ENCODE data around the gene NAA50. TPM values are rescaled to one million over a fixed set of nuclear protein-coding genes. Genes with fewer than 3 reads are reported as not detected.

NAA50 gene
- total RNA-seq, 1 donor from 2014 or later = 144 TPM

Other genes starting within 250 kb of the NAA50 start
- 14.3 and 20.9 TPM in 2 replicates for gene SPICE1, start 231.1 kb downstream of the NAA50 start, total RNA-seq
- gene SIDT1, start 213.7 kb downstream of the NAA50 start, total RNA-seq = 11.3 and 12.2 TPM in 2 replicates
- gene USF3, start 49.6 kb downstream of the NAA50 start, total RNA-seq = 14.7 and 16.1 TPM in 2 replicates
- gene ATP6V1A, start 786 bp upstream of the NAA50 start, total RNA-seq = 39.1 and 40.0 TPM in 2 replicates
- gene GRAMD1C, start 92.5 kb upstream of the NAA50 start, total RNA-seq = 0.05 TPM in 1 of 2 replicates, not detected in the other
- gene ZDHHC23, start 201.8 kb upstream of the NAA50 start, total RNA-seq = 0.88 and 1.8 TPM in 2 replicates